C4-2B (cell line): ENCODE results near the gene CD80.

ENCODE experiments used
- CTCF ChIP-seq: fragments of 450-650 bp; conservative IDR thresholded peaks from 2 replicates; pipeline ENCODE4 v1.5.1; 2017; ENCODE audit warnings: mild to moderate bottlenecking
- ZFX ChIP-seq: fragments of 450-650 bp; IDR thresholded peaks from 2 replicates; pipeline ENCODE4 v1.6.1; 2017

GRCh38 chr3:119553823-119554415, 5.5 kb downstream of the CD80 start:
- no peak for TF ChIP-seq CTCF
- no peak for TF ChIP-seq ZFX
